HG02852 (cell line): Measurements from ENCODE around the gene NFYC.
"Not testable (repeated sequence)": the region's sequence is repeated elsewhere in the genome, so short reads cannot be mapped to it uniquely, and the experiment has no call there.

ENCODE experiments used
- ATAC-seq: cut with Tn5 transposase; IDR thresholded peaks from one replicate; pipeline ENCODE4 v1.9.1; 2021; ENCODE audit warnings: mild to moderate bottlenecking, moderate library complexity; ENCODE audit not compliant: unreplicated experiment

NFYC gene

GRCh38 chr1:40664791-40665190 lies 26.7 kb upstream of the NFYC start:
- no peak for ATAC-seq

- ATAC-seq = peak; percentile 80
Measured at GRCh38 chr1:40665335-40666171, 26.0 kb upstream of the NFYC start, which contains the start of gene RIMS3. TSS of gene RIMS3 (minus strand) at chr1:40665682. CDS start at chr1:40641925, 23,757 bp downstream.

- no peak for ATAC-seq
Measured at GRCh38 chr1:40668769-40669525, 22.6 kb upstream of the NFYC start.

- ATAC-seq = no peak
Measured at GRCh38 chr1:40673452-40673851, 18.1 kb upstream of the NFYC start.

GRCh38 chr1:40676501-40676900 lies 15.0 kb upstream of the NFYC start:
- no peak for ATAC-seq

GRCh38 chr1:40679165-40679953 lies 12.1 kb upstream of the NFYC start:
- ATAC-seq = no peak

- ATAC-seq = no peak
Measured at GRCh38 chr1:40684669-40685068, 6.8 kb upstream of the NFYC start.

GRCh38 chr1:40687059-40687458 lies 4.4 kb upstream of the NFYC start:
- ATAC-seq = no peak

- ATAC-seq = no peak
Measured at GRCh38 chr1:40687661-40688060, 3.8 kb upstream of the NFYC start.

- no peak for ATAC-seq
Measured at GRCh38 chr1:40689737-40690136, 1.8 kb upstream of the NFYC start.

GRCh38 chr1:40690771-40691537 lies 550 bp upstream of the NFYC start:
- ATAC-seq = no peak

- peak; percentile 6 for ATAC-seq
Measured at GRCh38 chr1:40692429-40692895, 958 bp downstream of the NFYC start.

- no peak for ATAC-seq
Measured at GRCh38 chr1:40693425-40693824, 1.9 kb downstream of the NFYC start.

GRCh38 chr1:40694353-40694874 lies 2.9 kb downstream of the NFYC start:
- ATAC-seq = no peak

GRCh38 chr1:40696294-40696693 lies 4.8 kb downstream of the NFYC start:
- no peak for ATAC-seq

- no peak for ATAC-seq
Measured at GRCh38 chr1:40697436-40697835, 5.9 kb downstream of the NFYC start.

- ATAC-seq = peak; percentile 80
Measured at GRCh38 chr1:40699787-40700186, 8.3 kb downstream of the NFYC start.

- no peak for ATAC-seq
Measured at GRCh38 chr1:40701684-40702083, 10.2 kb downstream of the NFYC start.

GRCh38 chr1:40702810-40703209 lies 11.3 kb downstream of the NFYC start:
- ATAC-seq = not testable (repeated sequence)

- no peak for ATAC-seq
Measured at GRCh38 chr1:40703316-40703715, 11.8 kb downstream of the NFYC start.
